Stimulated activated CD8-positive, alpha-beta memory T cell treated with anti-CD3 and anti-CD28 coated beads, Interleukin-15, amount 100 ng/mL, for 24 hours (primary cell): Measurements from ENCODE around the gene KCTD6.

Experiments used
- DNase-seq: peaks from one replicate; pipeline ENCODE4 v3.0.0-alpha.2; 2020; ENCODE audit warnings: low read depth

KCTD6 gene

GRCh38 chr3:58491506-58492402, at the start of gene KCTD6:
KCTD6 (plus strand) TSS chr3:58492096; CDS start chr3:58498756, 6,660 bp downstream.
- DNase-seq, result peak; percentile 86

- DNase-seq, result no peak
Measured at GRCh38 chr3:58452176-58452575, 39.7 kb upstream of the KCTD6 start.

DNA sequence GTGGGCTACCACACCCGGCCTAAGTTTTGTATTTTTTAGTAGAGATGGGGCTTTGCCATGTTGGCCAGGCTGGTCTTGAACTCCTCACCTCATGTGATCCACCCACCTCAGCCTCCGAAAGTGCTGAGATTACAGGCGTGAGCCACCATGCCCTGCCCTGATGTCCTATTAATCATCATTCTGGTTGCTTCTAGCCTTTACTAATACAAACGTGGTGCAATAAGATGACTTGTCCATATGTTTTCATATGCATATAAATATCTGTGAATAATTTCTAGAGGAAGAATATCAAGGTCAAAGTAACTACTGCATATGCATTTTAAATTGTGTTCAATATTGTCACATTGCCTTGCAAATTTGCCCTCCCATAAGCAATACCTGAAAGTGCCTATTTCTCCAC, 32.7 kb upstream of the KCTD6 start:
- no peak for DNase-seq

DNA sequence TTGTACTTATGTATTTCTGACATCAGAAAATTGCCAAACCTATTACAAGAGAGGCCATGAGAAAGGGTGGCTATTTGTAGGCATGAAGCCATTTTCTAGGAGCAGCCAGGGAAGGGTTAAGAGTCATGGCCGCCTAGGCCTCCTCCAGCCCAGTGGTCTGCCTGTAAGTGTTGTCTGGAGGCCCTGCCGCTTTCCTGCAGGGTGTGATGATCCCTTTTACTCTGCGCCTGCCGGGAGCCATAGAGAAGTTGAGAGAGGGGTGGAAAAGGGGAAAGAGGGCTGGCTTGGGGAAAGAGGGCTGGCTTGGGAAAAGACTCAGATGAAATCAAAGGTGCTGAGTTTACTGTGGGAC, 29.1 kb upstream of the KCTD6 start:
- no peak for DNase-seq

DNA sequence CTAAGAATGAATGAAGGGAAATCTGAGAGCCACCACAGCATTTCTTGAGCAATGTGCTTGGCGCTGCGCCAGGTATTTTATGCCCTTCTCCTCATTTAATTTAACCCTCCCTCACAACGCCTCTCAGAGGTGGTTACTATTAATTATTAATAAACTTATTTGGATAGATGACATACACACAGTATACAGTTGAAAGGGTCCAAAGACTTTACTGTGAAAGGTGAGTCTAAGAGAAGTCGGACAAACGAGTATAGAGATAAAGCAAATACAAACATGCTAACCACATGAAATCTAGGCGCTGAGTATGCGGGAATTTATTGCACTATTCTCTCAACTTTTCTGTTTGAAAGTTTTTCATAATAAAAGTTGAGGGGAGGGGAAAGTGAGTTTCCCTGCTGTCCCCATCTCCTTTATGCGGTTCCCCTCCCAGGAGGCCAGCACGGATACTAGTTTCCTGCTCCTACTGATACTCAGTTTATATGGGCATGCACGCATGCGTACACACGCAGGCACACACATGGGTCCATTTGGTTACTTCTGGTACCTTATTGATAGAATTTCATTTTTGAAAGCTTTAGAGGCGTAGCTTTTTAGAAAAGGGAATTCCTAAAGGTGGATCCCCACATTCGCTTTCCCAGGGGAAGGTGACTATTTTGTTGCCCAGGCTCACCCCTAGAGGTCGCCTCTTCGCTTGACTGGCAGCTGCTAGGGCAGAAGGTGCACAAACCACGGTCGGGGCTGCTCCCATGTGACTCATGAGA, 28.5 kb upstream of the KCTD6 start:
- peak; percentile 43 for DNase-seq

DNA sequence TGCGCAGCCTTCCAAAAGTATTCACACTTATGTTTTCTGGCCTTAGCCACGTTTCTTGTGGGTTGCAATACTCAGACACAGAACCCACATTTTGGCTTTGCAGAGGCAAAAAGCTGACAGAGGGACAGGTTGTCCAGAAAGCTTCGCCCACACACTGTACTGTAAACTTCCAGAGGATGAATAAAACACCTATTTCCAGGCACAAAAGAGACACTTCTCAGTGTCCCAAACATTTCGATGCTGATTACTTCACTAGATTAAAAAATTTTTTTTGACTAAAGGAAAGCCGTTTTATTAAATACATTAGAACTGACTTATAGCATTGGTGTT, 28.0 kb upstream of the KCTD6 start:
- no peak for DNase-seq

GRCh38 chr3:58464866-58465265, 27.0 kb upstream of the KCTD6 start:
- DNase-seq, result no peak

- DNase-seq, result no peak
Measured at GRCh38 chr3:58466899-58467563, 24.9 kb upstream of the KCTD6 start.

- DNase-seq, result no peak
Measured at GRCh38 chr3:58469096-58469495, 22.8 kb upstream of the KCTD6 start.

GRCh38 chr3:58470363-58471024, 21.4 kb upstream of the KCTD6 start:
- no peak for DNase-seq

GRCh38 chr3:58471025-58471887, 20.6 kb upstream of the KCTD6 start:
- no peak for DNase-seq

- DNase-seq, result no peak
Measured at GRCh38 chr3:58473275-58473674, 18.6 kb upstream of the KCTD6 start.

DNA sequence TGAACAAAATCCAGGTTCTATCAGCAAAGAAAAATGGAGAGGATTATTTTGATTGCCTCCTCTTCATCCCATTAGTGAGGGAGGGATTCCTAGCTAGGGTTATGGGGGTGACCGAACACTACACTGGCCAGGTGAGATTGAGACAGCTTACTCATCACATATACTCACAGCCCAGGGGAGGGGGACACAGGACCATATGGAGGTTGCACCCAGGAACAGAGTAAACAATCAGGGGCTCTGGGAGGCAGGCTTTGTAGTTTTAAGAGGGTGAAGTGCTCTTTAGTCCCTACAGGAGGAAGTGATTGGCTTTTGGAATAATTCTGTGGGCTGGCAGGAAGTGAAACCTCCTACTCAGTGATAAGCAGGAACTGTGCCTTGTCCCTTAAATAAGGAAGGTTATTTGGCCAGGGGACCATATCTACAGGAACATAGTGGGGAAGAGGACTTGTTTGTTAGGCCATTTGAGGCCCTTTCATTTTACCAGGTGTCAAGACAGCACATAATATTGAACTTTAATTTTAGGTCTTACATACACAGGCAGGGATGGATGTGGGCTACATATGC, 17.5 kb upstream of the KCTD6 start:
- DNase-seq, result no peak

DNA sequence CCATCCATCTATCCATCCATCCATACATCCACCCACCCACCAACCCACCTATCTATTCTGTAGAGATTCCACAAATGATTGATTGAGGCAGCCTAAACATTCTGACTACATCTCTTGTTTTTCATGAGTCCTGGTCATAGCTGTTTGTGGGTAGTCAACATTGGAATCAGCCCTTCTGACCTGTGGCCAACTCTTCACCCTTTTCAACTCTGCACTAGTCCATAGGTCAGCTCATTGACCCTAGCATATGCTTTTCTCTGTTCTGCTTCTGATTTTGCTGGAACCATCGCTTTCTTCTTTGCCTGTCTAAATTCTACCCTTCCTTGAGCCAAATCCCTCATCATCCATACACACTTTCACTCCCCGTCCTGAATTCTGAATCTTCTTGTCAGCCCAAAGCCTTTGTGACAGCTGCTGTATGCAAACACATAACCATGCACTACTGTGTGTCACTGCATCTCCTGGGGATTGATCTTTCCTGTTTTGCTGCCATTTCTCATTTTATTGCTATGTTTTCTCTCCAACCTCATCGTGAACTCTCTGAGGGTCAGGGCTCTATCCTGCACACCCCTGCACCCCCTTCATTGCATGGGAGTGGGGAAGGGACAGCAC, 16.8 kb upstream of the KCTD6 start:
- DNase-seq, result no peak

DNA sequence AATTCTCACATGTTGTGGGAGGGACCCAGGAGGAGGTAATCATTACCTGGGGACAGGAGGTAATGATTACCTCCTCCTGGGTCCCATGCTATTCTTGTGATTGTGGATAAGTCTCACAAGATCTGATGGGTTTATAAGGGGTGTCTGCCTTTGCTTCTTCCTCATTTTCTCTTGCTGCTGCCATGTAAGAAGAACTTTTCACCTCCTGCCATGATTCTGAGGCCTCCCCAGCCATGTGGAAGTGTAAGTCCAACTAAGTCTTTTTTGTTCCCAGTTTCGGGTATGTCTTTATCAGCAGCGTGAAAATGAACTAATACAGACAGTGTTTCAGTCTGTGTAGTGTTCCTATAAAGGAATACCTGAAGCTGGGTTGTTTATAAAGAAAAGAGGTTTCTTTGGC, 13.1 kb upstream of the KCTD6 start:
- no peak for DNase-seq

DNA sequence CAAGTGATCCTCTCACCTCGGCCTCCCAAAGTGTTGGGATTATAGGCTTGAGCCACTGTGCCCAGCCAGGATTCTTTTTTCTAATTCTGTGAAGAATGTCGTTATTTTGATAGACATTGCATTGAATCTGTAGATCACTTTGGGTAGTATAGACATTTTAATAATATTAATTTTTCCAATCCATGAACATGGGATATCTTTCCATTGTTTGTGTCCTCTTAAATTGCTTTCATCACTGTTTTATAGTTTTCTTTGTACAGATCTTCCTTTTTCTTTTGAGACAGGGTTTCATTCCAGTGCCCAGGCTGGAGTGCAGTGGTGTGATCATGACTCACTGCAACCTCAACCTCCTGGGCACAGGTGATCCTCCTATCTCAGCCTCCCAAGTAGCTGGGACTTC, 11.6 kb upstream of the KCTD6 start:
- DNase-seq, result no peak

DNA sequence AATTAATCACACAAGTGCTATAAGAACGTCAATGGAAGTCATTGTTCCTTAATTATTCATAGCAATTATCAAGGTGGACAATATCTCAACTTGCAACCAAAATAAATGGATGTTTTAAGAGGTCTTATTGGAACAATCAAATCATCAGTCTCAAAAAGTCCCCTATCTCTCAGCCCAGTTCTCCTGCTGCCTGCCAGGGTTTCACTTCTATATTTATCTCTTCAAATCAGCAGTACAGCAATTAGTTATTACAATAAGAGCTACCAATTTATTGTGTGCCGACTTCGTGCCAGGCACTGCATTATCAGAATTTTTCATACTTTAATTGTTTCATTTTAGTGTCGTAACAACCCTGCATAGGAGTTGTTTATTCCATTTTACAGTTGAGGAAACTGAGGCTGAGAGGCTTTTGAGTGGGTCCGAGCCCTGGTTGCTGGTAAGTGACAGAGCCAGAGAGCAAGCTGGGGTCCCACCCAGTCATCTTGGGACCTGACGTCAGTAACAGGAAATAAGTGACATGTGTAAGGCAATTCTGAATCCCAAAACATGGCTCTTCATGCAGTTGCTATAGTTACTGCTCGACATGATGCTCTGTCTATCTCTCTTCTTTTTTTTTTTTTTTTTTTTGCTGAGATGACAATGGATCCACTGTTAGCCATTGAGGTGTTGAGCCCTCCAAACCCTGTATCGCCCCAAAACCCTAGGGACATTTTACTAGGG, 8.8 kb upstream of the KCTD6 start:
- no peak for DNase-seq

GRCh38 chr3:58484045-58484721, 7.7 kb upstream of the KCTD6 start:
- no peak for DNase-seq

DNA sequence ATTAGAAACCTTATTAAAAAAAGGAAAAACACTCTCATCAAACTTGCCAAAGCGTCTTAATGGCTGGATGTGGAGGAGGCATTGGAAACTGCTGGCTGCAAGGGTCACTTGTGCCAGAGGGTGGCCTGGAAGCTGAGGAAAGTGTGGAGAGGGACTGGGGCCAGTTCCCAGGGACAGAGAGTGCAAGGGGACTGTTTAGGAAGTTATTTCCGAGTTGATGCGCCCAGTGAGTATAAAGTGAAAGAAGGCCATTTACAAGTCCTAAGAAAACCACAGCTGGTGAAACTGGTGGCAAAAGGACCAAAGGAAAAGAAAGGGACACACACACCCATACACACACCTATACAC, 7.2 kb upstream of the KCTD6 start:
- no peak for DNase-seq
